Measurements from ENCODE around the gene SMIM29.
"Not testable (repeated sequence)": the region's sequence is repeated elsewhere in the genome, so short reads cannot be mapped to it uniquely, and the experiment has no call there.

The SMIM29 gene

DNA sequence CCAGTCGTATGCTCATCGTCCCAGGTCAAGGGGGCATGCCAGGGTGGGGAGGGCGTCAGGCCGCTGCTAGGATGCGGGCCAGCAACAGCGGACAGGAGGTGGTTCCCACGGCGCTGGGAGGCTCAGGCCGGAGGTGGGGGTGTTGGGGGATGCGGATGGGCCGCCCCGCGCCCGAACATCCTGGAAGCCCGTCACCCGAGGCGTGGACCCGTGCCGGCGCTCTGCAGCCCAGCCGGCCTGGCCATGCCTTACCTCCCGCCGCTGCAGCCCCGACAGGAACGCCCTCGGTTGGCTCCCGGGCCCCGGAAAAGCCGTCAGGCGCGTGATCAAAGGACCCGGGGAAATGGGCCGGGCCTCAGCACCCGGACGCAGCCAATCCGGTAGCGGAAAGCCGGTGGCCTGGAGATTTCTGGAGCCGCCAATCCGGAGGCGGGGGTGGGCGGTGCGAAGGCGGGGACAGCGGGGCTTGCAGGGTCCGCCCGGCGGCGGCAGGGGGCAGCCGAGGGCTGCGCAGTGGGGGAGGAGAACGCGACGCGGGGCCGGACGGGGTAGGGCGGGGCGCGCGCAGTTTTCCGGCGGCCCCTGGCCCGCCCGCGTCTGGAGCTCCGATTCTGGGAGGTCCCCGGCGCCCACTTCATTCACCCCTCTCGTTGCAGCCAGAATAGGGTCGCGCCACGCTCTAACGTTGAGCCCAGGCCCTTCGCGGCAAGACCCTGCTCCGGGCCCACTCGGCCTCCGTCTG is at the start of gene SMIM29:
Gene SMIM29, minus strand, starts transcription at position 280 of the 742 bp plus-strand sequence. CDS start 1,215 bp downstream, outside the sequence.
- peak; percentile 91 to 94 for DNase-seq (ENCODE audit: low read depth in 2 of 2)

DNA sequence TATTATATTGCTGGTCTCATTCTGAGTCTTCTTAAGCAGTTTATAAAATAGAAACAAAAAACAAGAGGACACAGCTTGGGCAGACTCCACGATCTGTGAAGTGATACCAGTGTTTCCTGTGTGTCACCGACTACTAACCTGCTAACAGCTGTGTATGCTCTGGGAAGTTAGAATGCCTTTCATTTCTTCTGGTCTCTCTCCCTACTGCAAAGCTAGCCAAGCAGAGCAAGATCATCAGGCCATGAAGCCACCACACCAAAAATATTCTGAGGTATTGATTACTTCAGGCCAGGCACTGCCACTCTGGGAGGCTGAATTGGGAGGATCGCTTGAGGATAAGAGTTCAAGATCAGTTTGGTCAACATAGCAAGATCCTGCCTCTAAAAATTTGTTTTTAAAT is 46.9 kb upstream of the SMIM29 start:
- DNase-seq (ENCODE audit: low read depth in 2 of 2): no peak

DNA sequence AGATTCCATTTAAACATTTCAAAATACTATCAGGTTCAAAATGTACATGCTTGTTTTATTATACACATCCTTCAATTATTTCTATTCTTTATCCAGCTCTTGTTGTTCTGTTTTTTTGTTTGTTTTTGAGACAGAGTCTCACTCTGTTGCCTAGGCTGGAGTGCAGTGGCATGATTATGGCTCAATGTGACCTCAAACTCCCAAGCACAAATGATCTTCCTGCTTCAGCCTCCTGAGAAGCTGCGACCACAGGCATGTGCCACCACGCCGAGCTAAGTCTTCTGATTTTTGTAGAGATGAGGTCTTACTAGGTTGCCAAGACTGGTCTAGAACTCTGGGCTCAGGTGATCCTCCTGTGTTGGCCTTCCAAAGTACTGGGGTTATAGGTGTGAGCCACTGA is 44.1 kb upstream of the SMIM29 start:
- no peak for DNase-seq (ENCODE audit: low read depth in 2 of 2)

- DNase-seq (ENCODE audit: low read depth in 2 of 2): no peak
Measured at GRCh38 chr6:34289137-34289536, 40.3 kb upstream of the SMIM29 start.

GRCh38 chr6:34288581-34288980 is 39.8 kb upstream of the SMIM29 start:
- no peak for DNase-seq (ENCODE audit: low read depth in 2 of 2)

DNA sequence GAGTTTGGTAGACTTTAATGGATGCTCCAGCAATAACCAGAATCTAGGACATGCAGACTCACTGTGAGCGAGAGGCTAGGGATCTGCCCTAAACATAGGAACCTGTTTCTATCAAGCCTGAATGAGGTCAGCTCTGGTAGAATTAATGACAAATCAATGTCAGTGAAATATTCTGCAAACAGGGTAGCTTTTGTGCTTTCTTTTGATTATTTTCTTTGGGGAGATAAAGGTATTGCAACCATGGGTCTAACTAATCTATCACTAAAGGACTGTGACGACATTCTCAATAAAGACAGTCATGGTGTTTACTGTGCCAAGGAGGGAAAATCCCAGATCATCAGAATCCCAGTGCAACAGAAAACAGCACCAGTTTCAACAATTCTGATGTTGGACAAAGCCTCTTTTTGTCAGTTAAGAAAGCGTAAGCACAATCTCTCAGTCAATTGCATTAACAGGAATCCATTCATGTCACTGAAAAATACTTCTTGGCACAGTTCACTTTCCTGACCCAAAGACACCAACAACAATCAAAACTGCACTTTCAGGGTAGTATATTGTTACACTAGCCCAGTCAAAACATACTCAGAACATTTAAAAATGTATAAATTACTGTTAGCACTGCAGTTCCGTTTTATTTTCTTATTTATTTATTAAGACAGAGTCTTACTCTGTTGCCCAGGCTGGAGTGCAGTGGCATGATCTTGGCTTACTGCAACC is 36.8 kb upstream of the SMIM29 start:
- DNase-seq (ENCODE audit: low read depth in 2 of 2): no peak

DNA sequence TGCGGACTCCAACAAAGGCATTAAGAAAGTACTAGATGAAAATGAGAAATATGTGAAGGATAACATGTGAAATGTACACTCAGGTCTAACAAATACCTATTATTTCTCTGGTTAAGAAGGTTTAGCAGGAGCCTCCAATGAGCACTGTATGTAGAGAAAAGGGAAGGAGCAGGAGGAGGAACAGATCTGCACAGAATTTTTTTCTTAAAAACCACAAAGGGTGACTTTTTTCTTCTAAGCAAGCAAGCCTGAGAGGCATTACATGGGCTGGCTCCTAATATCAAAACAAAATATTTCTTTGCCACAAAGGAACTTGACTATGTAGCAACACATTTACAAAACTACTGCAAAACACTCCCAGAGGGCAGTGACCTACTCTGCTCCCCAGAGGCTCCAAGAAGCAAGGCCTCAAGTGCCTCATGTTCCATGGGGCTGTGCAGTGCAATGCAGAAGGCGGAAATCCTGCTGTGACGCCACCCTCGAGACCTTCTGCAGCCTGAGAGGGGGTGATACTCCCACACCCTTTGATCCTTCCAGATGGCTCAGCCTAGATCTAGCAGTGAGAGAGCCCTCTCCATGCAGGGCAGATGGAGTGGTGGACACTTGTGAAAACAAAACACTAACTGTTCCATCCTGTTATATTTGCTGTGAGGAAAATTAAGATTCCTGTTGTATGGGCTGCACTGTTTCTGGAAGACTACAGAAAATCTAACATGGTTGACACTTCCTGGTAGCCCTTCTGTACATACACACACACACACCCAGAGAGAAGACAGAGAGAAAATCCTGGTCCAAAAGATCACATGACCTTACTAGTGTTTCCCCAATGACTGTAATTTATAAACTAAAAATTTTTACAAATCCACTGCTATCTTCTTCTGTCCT is 36.0 kb upstream of the SMIM29 start:
- DNase-seq (ENCODE audit: low read depth in 2 of 2): no peak

- DNase-seq (ENCODE audit: low read depth in 2 of 2): no peak
Measured at GRCh38 chr6:34281702-34282334, 33.0 kb upstream of the SMIM29 start.

DNA sequence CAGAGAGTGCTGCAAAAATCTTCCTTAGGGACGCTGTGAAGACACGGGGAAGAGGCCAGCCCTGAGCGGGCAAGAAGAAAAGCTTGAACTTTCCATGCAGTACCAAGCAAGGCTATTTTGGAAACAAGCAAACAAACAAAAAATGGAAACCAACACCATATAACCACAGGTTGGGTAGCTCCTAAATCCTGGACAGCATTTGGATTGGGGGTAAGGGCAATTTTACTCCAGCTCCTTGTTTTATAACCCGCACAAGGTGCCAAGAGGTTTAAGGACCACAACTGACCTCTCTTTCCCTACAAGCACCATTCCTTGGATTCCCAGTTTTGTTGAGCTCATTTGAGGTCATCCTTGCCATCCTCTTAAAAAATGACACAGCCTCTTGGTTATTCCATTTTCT is 31.4 kb upstream of the SMIM29 start:
- DNase-seq (ENCODE audit: low read depth in 2 of 2): no peak

GRCh38 chr6:34278833-34279232 is 30.0 kb upstream of the SMIM29 start:
- no peak for DNase-seq (ENCODE audit: low read depth in 2 of 2)

DNA sequence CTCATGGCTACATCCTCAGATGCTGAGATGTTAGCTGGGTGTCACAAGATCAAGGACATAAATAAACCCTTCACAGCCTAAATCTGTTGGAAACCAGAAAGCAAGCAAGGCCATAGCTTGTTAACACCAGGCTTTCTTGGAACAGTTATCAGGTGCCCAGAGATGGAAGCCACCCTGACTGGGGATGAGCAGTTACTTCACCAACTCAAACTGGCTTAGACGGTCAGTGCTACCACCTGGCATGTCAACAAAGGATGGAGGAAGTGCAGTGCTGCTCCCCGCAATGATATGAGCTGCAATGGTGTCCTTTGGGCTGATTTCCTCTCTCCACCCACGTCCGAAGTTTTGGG is 28.9 kb upstream of the SMIM29 start:
- no peak for DNase-seq (ENCODE audit: low read depth in 2 of 2)

DNA sequence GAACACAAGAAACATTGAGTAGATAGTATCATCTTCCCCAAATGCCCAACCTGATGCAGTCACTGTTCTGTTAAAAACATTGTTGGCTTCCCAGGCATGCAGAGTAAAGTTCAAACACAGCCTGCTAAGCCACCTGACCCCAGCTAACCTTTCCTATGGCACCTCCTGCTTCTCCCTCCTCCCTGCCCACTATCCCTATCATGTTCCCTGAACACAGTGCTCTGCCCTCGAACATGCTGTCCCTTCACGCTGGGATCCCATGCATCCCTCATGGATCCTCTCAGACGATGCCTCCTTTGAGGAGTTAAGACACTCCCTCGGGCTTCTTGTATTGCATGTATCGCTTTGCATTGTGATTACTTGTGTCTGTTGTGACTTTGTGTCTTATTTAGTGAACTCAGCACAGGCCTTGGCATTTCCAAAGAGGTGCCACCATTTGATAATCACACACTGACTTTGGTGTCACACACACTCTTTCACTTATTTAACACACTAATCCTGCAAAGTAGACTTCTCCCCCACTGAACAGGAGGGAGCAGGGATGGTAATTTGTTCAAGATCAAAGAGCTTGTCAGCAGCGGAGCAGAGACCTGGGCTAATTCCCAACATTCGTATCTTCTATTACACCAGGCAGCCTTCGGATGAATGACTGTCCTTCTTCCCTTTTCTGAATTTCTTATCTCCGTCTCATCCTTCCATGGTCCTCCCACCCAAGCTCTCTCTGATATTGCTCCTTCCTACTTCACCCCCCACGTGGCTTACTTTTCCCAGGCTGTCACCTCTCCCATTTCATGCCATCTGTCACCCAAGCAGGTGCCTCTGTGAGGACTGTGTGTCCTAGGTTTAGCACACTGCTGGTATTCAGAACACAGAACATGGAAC is 28.3 kb upstream of the SMIM29 start:
- DNase-seq (ENCODE audit: low read depth in 2 of 2): no peak

GRCh38 chr6:34276191-34276590 is 27.4 kb upstream of the SMIM29 start:
- no peak for DNase-seq (ENCODE audit: low read depth in 2 of 2)

DNA sequence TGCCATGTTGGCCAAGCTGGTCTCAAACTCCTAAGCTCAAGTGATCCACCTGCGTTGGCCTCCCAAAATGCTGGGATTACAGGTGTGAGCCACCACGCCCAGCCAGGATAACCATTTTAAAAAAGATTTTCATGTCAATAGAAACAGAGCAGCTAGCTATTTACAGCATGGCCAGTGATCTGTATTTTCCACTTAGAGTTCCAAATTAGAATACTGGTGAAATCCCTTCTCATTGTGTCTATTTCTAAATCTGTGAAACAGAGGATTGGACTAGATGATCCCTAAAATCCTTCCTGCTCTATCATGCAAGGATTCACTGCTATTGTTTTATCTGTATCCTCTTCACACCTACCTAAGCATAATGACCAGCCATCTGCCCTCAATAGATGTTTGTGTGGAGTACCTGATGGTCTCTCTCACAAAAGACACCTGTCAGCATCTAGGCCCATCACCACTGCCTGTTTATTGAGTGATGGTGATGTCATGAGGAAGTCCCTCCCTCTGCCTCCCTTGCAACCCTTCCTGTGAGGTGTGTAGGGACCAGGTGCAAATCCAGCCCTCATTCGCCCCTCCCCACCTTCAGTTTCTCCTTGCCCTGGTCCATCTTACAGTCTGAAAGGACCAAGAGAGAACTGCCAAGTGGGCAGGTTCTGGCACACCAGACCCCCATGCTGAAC is 26.5 kb upstream of the SMIM29 start:
- DNase-seq (ENCODE audit: low read depth in 2 of 2): no peak

DNA sequence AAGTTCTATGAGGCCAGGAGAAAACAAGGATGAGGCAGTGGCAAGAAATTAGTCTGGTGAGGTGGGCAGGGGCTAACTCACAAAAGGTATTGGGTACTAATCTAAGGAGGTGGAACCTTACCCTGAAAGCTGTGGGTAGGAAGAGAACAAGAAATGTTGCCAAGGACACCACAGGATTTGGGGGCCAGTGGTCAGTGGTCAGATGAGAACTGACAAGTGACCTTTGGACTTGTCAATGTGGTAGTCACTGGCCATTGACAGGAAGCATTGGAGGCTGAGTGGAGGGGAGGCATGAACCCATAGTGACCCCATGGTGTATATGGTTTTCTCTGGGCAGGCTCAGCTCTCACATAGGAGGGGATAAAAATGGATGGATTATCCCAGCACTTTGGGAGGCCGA is 25.3 kb upstream of the SMIM29 start:
- DNase-seq (ENCODE audit: low read depth in 2 of 2): no peak

GRCh38 chr6:34273242-34273805 is 24.5 kb upstream of the SMIM29 start:
- DNase-seq (ENCODE audit: low read depth in 2 of 2): no peak

- no peak for DNase-seq (ENCODE audit: low read depth in 2 of 2)
Measured at GRCh38 chr6:34272013-34272926, 23.5 kb upstream of the SMIM29 start.

DNA sequence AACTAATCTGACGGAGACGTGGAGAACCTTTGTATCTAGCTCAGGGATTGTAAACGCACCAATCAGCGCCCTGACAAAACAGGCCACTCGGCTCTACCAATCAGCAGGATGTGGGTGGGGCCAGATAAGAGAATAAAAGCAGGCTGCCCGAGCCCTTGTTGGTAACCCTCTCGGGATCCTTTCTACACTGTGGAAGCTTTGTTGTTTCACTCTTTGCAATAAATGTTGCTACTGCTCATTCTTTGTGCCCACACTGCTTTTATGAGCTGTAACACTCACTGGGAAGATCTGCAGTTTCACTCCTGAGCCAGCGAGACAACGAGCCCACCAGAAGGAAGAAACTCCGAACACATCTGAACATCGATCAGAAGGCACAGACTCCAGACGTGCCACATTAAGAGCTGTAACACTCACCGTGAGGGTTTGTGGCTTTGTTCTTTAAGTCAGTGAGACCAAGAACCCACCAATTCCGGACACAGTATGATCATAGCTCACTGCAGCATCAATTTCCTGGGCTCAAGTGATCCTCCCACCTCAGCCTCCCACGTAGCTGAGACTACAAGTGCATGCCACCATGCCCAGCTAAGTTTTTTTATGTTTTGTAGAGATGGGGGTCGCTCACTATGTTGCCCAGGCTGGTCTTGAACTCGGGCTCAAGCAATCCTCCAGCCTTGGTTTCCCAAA is 21.0 kb upstream of the SMIM29 start:
- not testable (repeated sequence) for DNase-seq (ENCODE audit: low read depth in 2 of 2)
